H9 (cell line): ENCODE data around the gene CTNNAL1. TPM values are rescaled to one million over a fixed set of nuclear protein-coding genes. Genes with fewer than 3 reads are reported as not detected.

Experiments
- DNase-seq: peaks from one replicate; pipeline ENCODE4 v3.0.0-alpha.2; 2017
- H2AFZ ChIP-seq: one replicate; pipeline ENCODE4 v1.6.1; 2013; ENCODE audit warnings: mild to moderate bottlenecking, low read length, control low read depth, moderate library complexity
- H2AK5ac ChIP-seq: 2 replicates; pipeline ENCODE4 v1.6.1; 2013; ENCODE audit warnings: low read length, control low read depth, mixed read lengths; ENCODE audit not compliant: insufficient read length
- H2BK120ac ChIP-seq: one replicate; pipeline ENCODE4 v1.6.1; 2013; ENCODE audit warnings: low read depth, mild to moderate bottlenecking, low read length, control low read depth, inconsistent platforms; ENCODE audit not compliant: poor library complexity, severe bottlenecking
- H2BK12ac ChIP-seq: 2 replicates; pipeline ENCODE4 v1.6.1; 2013; ENCODE audit warnings: low read length, control low read depth, mixed read lengths, low read depth; ENCODE audit not compliant: insufficient read length
- H2BK15ac ChIP-seq: 2 replicates; pipeline ENCODE4 v1.6.1; 2013; ENCODE audit warnings: low read depth, low read length, control low read depth
- H2BK20ac ChIP-seq: one replicate; pipeline ENCODE4 v1.6.1; 2013; ENCODE audit warnings: low read depth, mild to moderate bottlenecking, low read length, control low read depth, inconsistent platforms; ENCODE audit not compliant: poor library complexity, severe bottlenecking
- H2BK5ac ChIP-seq: 2 replicates; pipeline ENCODE4 v1.6.1; 2013; ENCODE audit warnings: low read length, control low read depth, mixed read lengths; ENCODE audit not compliant: insufficient read length
- H3K14ac ChIP-seq: 2 replicates; pipeline ENCODE4 v1.6.1; 2013; ENCODE audit warnings: low read length, control low read depth; ENCODE audit not compliant: insufficient read depth
- H3K18ac ChIP-seq: 2 replicates; pipeline ENCODE4 v1.6.1; 2013; ENCODE audit warnings: low read depth, mild to moderate bottlenecking, mixed read lengths, low read length, control low read depth; ENCODE audit not compliant: insufficient read length
- H3K23ac ChIP-seq: 2 replicates; pipeline ENCODE4 v1.6.1; 2013; ENCODE audit warnings: low read length, control low read depth, mixed read lengths, low read depth; ENCODE audit not compliant: insufficient read length
- H3K23me2 ChIP-seq: 2 replicates; pipeline ENCODE4 v1.6.1; 2013; ENCODE audit warnings: low read depth, mild to moderate bottlenecking, mixed read lengths, low read length, control low read depth; ENCODE audit not compliant: insufficient read length, poor library complexity, severe bottlenecking
- H3K27ac ChIP-seq: 2 replicates; pipeline ENCODE4 v1.5.1; 2013; ENCODE audit warnings: low read length, control low read depth, mixed read lengths, low read depth; ENCODE audit not compliant: insufficient read length
- H3K27me3 ChIP-seq: 2 replicates; pipeline ENCODE4 v1.6.1; 2013; ENCODE audit warnings: low read length, control low read depth, inconsistent platforms; ENCODE audit not compliant: insufficient read depth
- H3K4ac ChIP-seq: 2 replicates; pipeline ENCODE4 v1.6.1; 2013; ENCODE audit warnings: low read depth, mild to moderate bottlenecking, control low read depth, inconsistent platforms, low read length, moderate library complexity
- H3K4me1 ChIP-seq: 2 replicates; pipeline ENCODE4 v1.6.1; 2013; ENCODE audit warnings: low read length, control low read depth, inconsistent platforms; ENCODE audit not compliant: insufficient read depth
- H3K4me2 ChIP-seq: 2 replicates; pipeline ENCODE4 v1.6.1; 2013; ENCODE audit warnings: low read length, control low read depth, mixed read lengths; ENCODE audit not compliant: insufficient read length, insufficient read depth
- H3K56ac ChIP-seq: 2 replicates; pipeline ENCODE4 v1.6.1; 2013; ENCODE audit warnings: low read depth, mild to moderate bottlenecking, mixed read lengths, low read length, control low read depth; ENCODE audit not compliant: insufficient read length
- H3K79me1 ChIP-seq: 2 replicates; pipeline ENCODE4 v1.6.1; 2013; ENCODE audit warnings: low read depth, mild to moderate bottlenecking, moderate library complexity, low read length, control low read depth, inconsistent platforms; ENCODE audit not compliant: insufficient read depth, poor library complexity, severe bottlenecking
- H3K79me2 ChIP-seq: 2 replicates; pipeline ENCODE4 v1.6.1; 2013; ENCODE audit warnings: low read length, control low read depth, inconsistent platforms; ENCODE audit not compliant: insufficient read depth
- H3K9ac ChIP-seq: 2 replicates; pipeline ENCODE4 v1.6.1; 2013; ENCODE audit warnings: low read length, control low read depth, mixed read lengths; ENCODE audit not compliant: insufficient read length; ENCODE audit errors: extremely low read depth
- H3K9me3 ChIP-seq: one replicate; pipeline ENCODE4 v1.6.1; 2013; ENCODE audit warnings: low read depth, low read length, inconsistent platforms; ENCODE audit not compliant: control insufficient read depth
- H3T11ph ChIP-seq: one replicate; pipeline ENCODE4 v1.6.1; 2013; ENCODE audit warnings: mild to moderate bottlenecking, low read length, control low read depth, inconsistent platforms
- H4K20me1 ChIP-seq: one replicate; pipeline ENCODE4 v1.6.1; 2013; ENCODE audit not compliant: control insufficient read depth, insufficient read length, insufficient read depth
- H4K5ac ChIP-seq: 2 replicates; pipeline ENCODE4 v1.6.1; 2013; ENCODE audit warnings: low read depth, mild to moderate bottlenecking, mixed read lengths, low read length, control low read depth; ENCODE audit not compliant: insufficient read length
- H4K8ac ChIP-seq: replicated peaks from 2 replicates; pipeline ENCODE4 v1.6.1; 2013; ENCODE audit warnings: low read length, control low read depth, mixed read lengths, low read depth; ENCODE audit not compliant: insufficient read length
- H4K91ac ChIP-seq: 2 replicates; pipeline ENCODE4 v1.6.1; 2013; ENCODE audit warnings: low read depth, mild to moderate bottlenecking, moderate library complexity, mixed read lengths, low read length, control low read depth; ENCODE audit not compliant: insufficient read length
- H3K27ac Mint-ChIP-seq, 3 experiments: 2 replicates in 2 of 3; 3 replicates in 1 of 3; pipeline ENCODE4 v1.8.0; 2020 to 2021; ENCODE audit warnings: mixed read lengths in 3 of 3, mild to moderate bottlenecking in 1 of 3, moderate library complexity in 1 of 3
- H3K27me3 Mint-ChIP-seq: 2 replicates; pipeline ENCODE4 v1.8.0; 2021; ENCODE audit warnings: low read depth, mild to moderate bottlenecking, moderate library complexity, mixed read lengths
- H3K36me3 Mint-ChIP-seq, 3 experiments: 2 replicates in 2 of 3; 3 replicates in 1 of 3; pipeline ENCODE4 v1.8.0; 2020 to 2021; ENCODE audit warnings: low read depth in 3 of 3, mixed read lengths in 3 of 3; ENCODE audit not compliant: insufficient read depth in 1 of 3
- H3K4me1 Mint-ChIP-seq, 2 experiments: 2 replicates each; pipeline ENCODE4 v1.8.0; 2020; ENCODE audit warnings: mixed read lengths in 2 of 2
- H3K4me3 Mint-ChIP-seq, 2 experiments: 2 replicates in 1 of 2; 3 replicates in 1 of 2; pipeline ENCODE4 v1.8.0; 2020 to 2021; ENCODE audit warnings: mild to moderate bottlenecking in 2 of 2, mixed read lengths in 2 of 2, moderate library complexity in 1 of 2
- H3K9me3 Mint-ChIP-seq, 2 experiments: 2 replicates in 1 of 2; 3 replicates in 1 of 2; pipeline ENCODE4 v1.8.0; 2020; ENCODE audit warnings: mild to moderate bottlenecking in 2 of 2, mixed read lengths in 2 of 2, moderate library complexity in 1 of 2
- WGBS: extraction: QIAGEN DNeasy Blood & Tissue Kit; methylation state at CpG from one replicate; pipeline ENCODE4 v1.1.7; 2013; ENCODE audit warnings: missing lambda C conversion rate, low lambda C conversion rate, mixed read lengths; ENCODE audit not compliant: insufficient read length; ENCODE audit errors: extremely low coverage; 5-methylcytosine and 5-hydroxymethylcytosine counted together
- total RNA-seq: library from RNA; stranded (reverse); gene quantifications from 2 replicates; pipeline ENCODE4 v1.2.1, GENCODE V29; 2021
- TF ChIP-seq, protein P1 (sequence below): fragments of 200-600 bp; sonication (generic); conservative IDR thresholded peaks from 3 replicates; pipeline ENCODE4 v1.8.0; 2021; ENCODE audit warnings: antibody characterized with exemption, mild to moderate bottlenecking

Gene CTNNAL1
- total RNA-seq, 1 experiment from 2014 or later: 52.9 TPM

DNA sequence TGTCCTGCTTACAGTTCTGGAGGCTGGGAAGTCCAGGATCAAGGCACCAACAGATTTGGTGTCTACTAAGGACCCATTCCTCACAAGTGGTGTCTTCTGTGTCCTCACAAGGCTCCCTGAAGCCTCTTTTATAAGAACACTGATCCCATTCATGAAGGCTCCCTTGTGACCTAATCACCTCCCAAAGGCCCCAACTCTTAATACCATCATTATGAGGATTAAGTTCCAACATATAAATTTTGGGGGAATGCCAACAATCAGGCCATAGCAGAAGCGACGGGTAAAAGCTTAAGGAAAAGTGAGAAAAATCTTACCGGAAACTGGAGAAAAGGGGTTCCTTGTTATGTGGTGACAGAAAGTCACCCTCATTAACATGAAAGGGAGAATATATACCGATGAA lies 11.2 kb downstream of the CTNNAL1 start:
- no peaks in the 10 kb centered on the region for H3K4me1 ChIP-seq
- H3K23me2 ChIP-seq: no peaks in the 10 kb centered on the region
- no peaks in the 10 kb centered on the region for H3K79me2 ChIP-seq
- no peak overlapping the region for H3K56ac ChIP-seq
- H3K4me1 Mint-ChIP-seq: peaks cover 2% of the 10 kb centered on the region in 2 experiments
- H3K23ac ChIP-seq: no peak overlapping the region
- no peak overlapping the region for H3K4me2 ChIP-seq
- peaks cover 21 to 28% (median 27%) of the 10 kb centered on the region in 3 experiments for H3K36me3 Mint-ChIP-seq
- DNase-seq: no peak
- TF ChIP-seq, protein P1, sequence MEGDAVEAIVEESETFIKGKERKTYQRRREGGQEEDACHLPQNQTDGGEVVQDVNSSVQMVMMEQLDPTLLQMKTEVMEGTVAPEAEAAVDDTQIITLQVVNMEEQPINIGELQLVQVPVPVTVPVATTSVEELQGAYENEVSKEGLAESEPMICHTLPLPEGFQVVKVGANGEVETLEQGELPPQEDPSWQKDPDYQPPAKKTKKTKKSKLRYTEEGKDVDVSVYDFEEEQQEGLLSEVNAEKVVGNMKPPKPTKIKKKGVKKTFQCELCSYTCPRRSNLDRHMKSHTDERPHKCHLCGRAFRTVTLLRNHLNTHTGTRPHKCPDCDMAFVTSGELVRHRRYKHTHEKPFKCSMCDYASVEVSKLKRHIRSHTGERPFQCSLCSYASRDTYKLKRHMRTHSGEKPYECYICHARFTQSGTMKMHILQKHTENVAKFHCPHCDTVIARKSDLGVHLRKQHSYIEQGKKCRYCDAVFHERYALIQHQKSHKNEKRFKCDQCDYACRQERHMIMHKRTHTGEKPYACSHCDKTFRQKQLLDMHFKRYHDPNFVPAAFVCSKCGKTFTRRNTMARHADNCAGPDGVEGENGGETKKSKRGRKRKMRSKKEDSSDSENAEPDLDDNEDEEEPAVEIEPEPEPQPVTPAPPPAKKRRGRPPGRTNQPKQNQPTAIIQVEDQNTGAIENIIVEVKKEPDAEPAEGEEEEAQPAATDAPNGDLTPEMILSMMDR: no peak
- no peak overlapping the region for H3K27ac Mint-ChIP-seq
- no peak overlapping the region for H3K4ac ChIP-seq
- no peak overlapping the region for H4K5ac ChIP-seq
- no peak overlapping the region for H2BK20ac ChIP-seq
- no peak overlapping the region for H3K4me3 Mint-ChIP-seq
- no CpG with 5 or more reads among the region's 4 CpGs for WGBS
- H2AK5ac ChIP-seq: no peak overlapping the region
- H4K8ac ChIP-seq: no peak overlapping the region
- H3K14ac ChIP-seq: no peak overlapping the region
- no peaks in the 10 kb centered on the region for H3K27me3 ChIP-seq
- no peak overlapping the region for H4K91ac ChIP-seq
- H3K18ac ChIP-seq: no peak overlapping the region
- H3K9me3 ChIP-seq: no peaks in the 10 kb centered on the region
- H2AFZ ChIP-seq: no peak overlapping the region
- peaks cover 9% of the 10 kb centered on the region for H3K79me1 ChIP-seq
- no peak overlapping the region for H3T11ph ChIP-seq
- H2BK15ac ChIP-seq: no peak overlapping the region
- H4K20me1 ChIP-seq: no peaks in the 10 kb centered on the region
- no peaks in the 10 kb centered on the region for H3K27me3 Mint-ChIP-seq
- H3K27ac ChIP-seq: no peak overlapping the region
- H2BK120ac ChIP-seq: no peak overlapping the region
- H3K9ac ChIP-seq: no peak overlapping the region
- peaks cover 18 to 20% of the 10 kb centered on the region in 2 experiments for H3K9me3 Mint-ChIP-seq
- no peak overlapping the region for H2BK12ac ChIP-seq
- H2BK5ac ChIP-seq: no peak overlapping the region
